Adipose tissue (tissue), 3 donors: ENCODE results near the gene B3GALNT2. TPM values are rescaled to one million over a fixed set of nuclear protein-coding genes. Genes with fewer than 3 reads are reported as not detected.
"Not testable (repeated sequence)": the region's sequence is repeated elsewhere in the genome, so short reads cannot be mapped to it uniquely, and the experiment has no call there.

ENCODE experiments used
- H3K27ac ChIP-seq: one replicate; pipeline ENCODE4 v1.5.1; 2013; ENCODE audit warnings: low read depth, low read length
- WGBS, 3 donors: extraction: QIAGEN DNeasy Blood & Tissue Kit; methylation state at CpG; one replicate each; pipeline ENCODE4 v1.1.7; 2013; 5-methylcytosine and 5-hydroxymethylcytosine counted together
- polyA plus RNA-seq, 3 donors: library from polyadenylated mRNA; stranded (reverse); fragments of 200-250 nt; gene quantifications; one replicate each; pipeline ENCODE4 v1.2.3, GENCODE V29; 2013
- donor health status: healthy with polysubstance abuse.
- donor health status: Bipolar disorder and iron deficiency.
- donor health status: healthy.

The B3GALNT2 gene
- polyA plus RNA-seq, 3 donors = 3.1 to 17.7 (median 7.9) TPM

- no peak overlapping the region for H3K27ac ChIP-seq
- WGBS, 3 donors = 95 to 96% (median 96%) methylated on average over 3 of the region's 3 CpGs
These were observed 39.2 kb downstream of the B3GALNT2 start for GRCh38 chr1:235465066-235465465.

- H3K27ac ChIP-seq = not testable (repeated sequence)
- WGBS, 3 donors = 98 to 99% (median 99%) methylated on average over 3 of the region's 3 CpGs
These were observed 41.4 kb downstream of the B3GALNT2 start for GRCh38 chr1:235462832-235463231.

GRCh38 chr1:235461954-235462353, 42.3 kb downstream of the B3GALNT2 start:
- H3K27ac ChIP-seq = no peak overlapping the region
- 70 to 94% (median 74%) methylated on average over 1 of the region's 1 CpG for WGBS, 3 donors

- WGBS, 3 donors = 85 to 94% (median 91%) methylated on average over 5 of the region's 5 CpGs
These were observed 43.5 kb downstream of the B3GALNT2 start for GRCh38 chr1:235460770-235461169.

GRCh38 chr1:235457856-235458255, 46.4 kb downstream of the B3GALNT2 start:
- 96 to 98% (median 98%) methylated on average over 7 of the region's 7 CpGs for WGBS, 3 donors
- not testable (repeated sequence) for H3K27ac ChIP-seq

More at GRCh38 chr1:235460770-235461169, 43.5 kb downstream of the B3GALNT2 start:
- H3K27ac ChIP-seq = no peak overlapping the region

- H3K27ac ChIP-seq = no peak overlapping the region
- WGBS, 3 donors = 41 to 81% (median 77%) methylated on average over 4 of the region's 4 CpGs
These were observed 48.4 kb downstream of the B3GALNT2 start for GRCh38 chr1:235455823-235456222.

GRCh38 chr1:235455097-235455496, 49.2 kb downstream of the B3GALNT2 start:
- no peak overlapping the region for H3K27ac ChIP-seq
- WGBS, 3 donors = 75 to 86% (median 80%) methylated on average over 2 of the region's 2 CpGs

GRCh38 chr1:235454021-235454420, 50.2 kb downstream of the B3GALNT2 start:
- 91 to 96% (median 94%) methylated on average over 8 of the region's 8 CpGs for WGBS, 3 donors
- H3K27ac ChIP-seq = no peak overlapping the region

GRCh38 chr1:235450886-235451483, 53.3 kb downstream of the B3GALNT2 start:
- H3K27ac ChIP-seq = no peak overlapping the region

GRCh38 chr1:235450433-235450832, 53.8 kb downstream of the B3GALNT2 start:
- 86 to 91% (median 88%) methylated on average over 5 of the region's 5 CpGs for WGBS, 3 donors
- no peak overlapping the region for H3K27ac ChIP-seq

More at GRCh38 chr1:235450886-235451483, 53.3 kb downstream of the B3GALNT2 start:
- 70 to 75% (median 73%) methylated on average over 2 of the region's 2 CpGs for WGBS, 3 donors

- WGBS, 3 donors = 87 to 89% (median 87%) methylated on average over 7 of the region's 7 CpGs
- H3K27ac ChIP-seq = no peak overlapping the region
These were observed 55.6 kb downstream of the B3GALNT2 start for GRCh38 chr1:235448616-235449015.

GRCh38 chr1:235442788-235443429, 61.3 kb downstream of the B3GALNT2 start:
- WGBS, 3 donors = 86 to 93% (median 89%) methylated on average over 9 of the region's 9 CpGs
- H3K27ac ChIP-seq = no peak overlapping the region

- WGBS, 3 donors = 88 to 95% (median 91%) methylated on average over 6 of the region's 6 CpGs
These were observed 63.0 kb downstream of the B3GALNT2 start for GRCh38 chr1:235441159-235441685.

GRCh38 chr1:235434001-235434400, 70.3 kb downstream of the B3GALNT2 start:
- H3K27ac ChIP-seq = no peak overlapping the region
- WGBS, 3 donors = 88 to 92% (median 92%) methylated on average over 8 of the region's 8 CpGs

More at GRCh38 chr1:235441159-235441685, 63.0 kb downstream of the B3GALNT2 start:
- H3K27ac ChIP-seq = no peak overlapping the region

GRCh38 chr1:235430991-235431390, 73.3 kb downstream of the B3GALNT2 start:
- no peak overlapping the region for H3K27ac ChIP-seq
- 79 to 95% (median 84%) methylated on average over 6 of the region's 6 CpGs for WGBS, 3 donors

GRCh38 chr1:235429143-235429542, 75.1 kb downstream of the B3GALNT2 start:
- H3K27ac ChIP-seq = no peak overlapping the region
- WGBS, 3 donors = 79 to 91% (median 90%) methylated on average over 5 of the region's 5 CpGs

GRCh38 chr1:235427447-235427846, 76.8 kb downstream of the B3GALNT2 start:
- 81 to 87% (median 87%) methylated on average over 4 of the region's 4 CpGs for WGBS, 3 donors
- H3K27ac ChIP-seq = no peak overlapping the region

- H3K27ac ChIP-seq = no peak overlapping the region
- 93 to 96% (median 95%) methylated on average over 13 of the region's 13 CpGs for WGBS, 3 donors
These were observed 77.6 kb downstream of the B3GALNT2 start for GRCh38 chr1:235426680-235427079.

GRCh38 chr1:235426143-235426542, 78.1 kb downstream of the B3GALNT2 start:
- WGBS, 3 donors = 94 to 96% (median 94%) methylated on average over 4 of the region's 4 CpGs
- no peak overlapping the region for H3K27ac ChIP-seq

GRCh38 chr1:235425357-235425756, 78.9 kb downstream of the B3GALNT2 start:
- 94 to 97% (median 97%) methylated on average over 9 of the region's 9 CpGs for WGBS, 3 donors
- no peak overlapping the region for H3K27ac ChIP-seq
